ENCODE data around the gene GALNT11.
A peak's percentile ranks its signal among the peaks of the same experiment; 100 is the strongest.

Gene GALNT11

GRCh38 chr7:152025077-152025936 lies at the start of gene GALNT11:
GALNT11 (plus strand) TSS chr7:152025674; CDS start chr7:152094228, 68,554 bp downstream.
- H3K4me3 Mint-ChIP-seq, result peak within 1 kb of the TSS; percentile 87
- H3K36me3 Mint-ChIP-seq (ENCODE audit: low read depth), result peaks cover 19% of the 10 kb centered on the region
- peaks cover 4% of the 10 kb centered on the region for H3K9me3 Mint-ChIP-seq
- H3K27ac Mint-ChIP-seq, result peak within 1 kb of the TSS; percentile 85
- H3K4me1 Mint-ChIP-seq (ENCODE audit: low read depth), result peaks cover 45% of the 10 kb centered on the region
- H3K27me3 Mint-ChIP-seq, result no peaks in the 10 kb centered on the region

GRCh38 chr7:151978616-151979015 lies 46.9 kb upstream of the GALNT11 start:
- Mint-ChIP-seq H3K27me3 (peaks cover 4% of the 10 kb centered on the region), H3K9me3 (peaks cover 4% of the 10 kb centered on the region), H3K4me1 (ENCODE audit: low read depth) (no peaks in the 10 kb centered on the region), H3K27ac (no peak overlapping the region), H3K36me3 (ENCODE audit: low read depth) (no peaks in the 10 kb centered on the region), H3K4me3 (no peak overlapping the region)

GRCh38 chr7:151981223-151981622 lies 44.3 kb upstream of the GALNT11 start:
- Mint-ChIP-seq H3K27me3 (no peaks in the 10 kb centered on the region), H3K9me3 (no peaks in the 10 kb centered on the region), H3K36me3 (ENCODE audit: low read depth) (no peaks in the 10 kb centered on the region), H3K27ac (no peak overlapping the region), H3K4me3 (no peak overlapping the region), H3K4me1 (ENCODE audit: low read depth) (no peaks in the 10 kb centered on the region)

- Mint-ChIP-seq H3K27ac (no peak overlapping the region), H3K9me3 (no peaks in the 10 kb centered on the region), H3K4me1 (ENCODE audit: low read depth) (no peaks in the 10 kb centered on the region), H3K4me3 (no peak overlapping the region), H3K36me3 (ENCODE audit: low read depth) (no peaks in the 10 kb centered on the region), H3K27me3 (no peaks in the 10 kb centered on the region)
Observed at GRCh38 chr7:151982806-151983205, 42.7 kb upstream of the GALNT11 start.

GRCh38 chr7:151984612-151985011 lies 40.9 kb upstream of the GALNT11 start:
- no peaks in the 10 kb centered on the region for H3K36me3 Mint-ChIP-seq (ENCODE audit: low read depth)
- H3K4me1 Mint-ChIP-seq (ENCODE audit: low read depth), result no peaks in the 10 kb centered on the region

GRCh38 chr7:151987748-151988529 lies 37.5 kb upstream of the GALNT11 start:
- H3K27ac Mint-ChIP-seq, result no peak overlapping the region
- no peaks in the 10 kb centered on the region for H3K9me3 Mint-ChIP-seq
- H3K27me3 Mint-ChIP-seq, result no peaks in the 10 kb centered on the region
- no peaks in the 10 kb centered on the region for H3K36me3 Mint-ChIP-seq (ENCODE audit: low read depth)
- no peaks in the 10 kb centered on the region for H3K4me1 Mint-ChIP-seq (ENCODE audit: low read depth)
- no peak overlapping the region for H3K4me3 Mint-ChIP-seq

More at GRCh38 chr7:151984612-151985011, 40.9 kb upstream of the GALNT11 start:
- H3K9me3 Mint-ChIP-seq, result no peaks in the 10 kb centered on the region
- no peak overlapping the region for H3K27ac Mint-ChIP-seq
- no peak overlapping the region for H3K4me3 Mint-ChIP-seq
- no peaks in the 10 kb centered on the region for H3K27me3 Mint-ChIP-seq

- no peak overlapping the region for H3K27ac Mint-ChIP-seq
- no peak overlapping the region for H3K4me3 Mint-ChIP-seq
- no peaks in the 10 kb centered on the region for H3K4me1 Mint-ChIP-seq (ENCODE audit: low read depth)
- H3K9me3 Mint-ChIP-seq, result no peaks in the 10 kb centered on the region
- peaks cover 5% of the 10 kb centered on the region for H3K27me3 Mint-ChIP-seq
- no peaks in the 10 kb centered on the region for H3K36me3 Mint-ChIP-seq (ENCODE audit: low read depth)
Observed at GRCh38 chr7:151992375-151992774, 33.1 kb upstream of the GALNT11 start.

GRCh38 chr7:151993977-151994676 lies 31.3 kb upstream of the GALNT11 start:
- no peaks in the 10 kb centered on the region for H3K4me1 Mint-ChIP-seq (ENCODE audit: low read depth)
- H3K36me3 Mint-ChIP-seq (ENCODE audit: low read depth), result no peaks in the 10 kb centered on the region
- H3K4me3 Mint-ChIP-seq, result no peak overlapping the region
- peaks cover 10% of the 10 kb centered on the region for H3K27me3 Mint-ChIP-seq
- no peaks in the 10 kb centered on the region for H3K9me3 Mint-ChIP-seq
- H3K27ac Mint-ChIP-seq, result no peak overlapping the region

GRCh38 chr7:151999424-152000090 lies 25.9 kb upstream of the GALNT11 start:
- H3K27ac Mint-ChIP-seq, result no peak overlapping the region
- no peak overlapping the region for H3K4me3 Mint-ChIP-seq
- H3K36me3 Mint-ChIP-seq (ENCODE audit: low read depth), result no peaks in the 10 kb centered on the region
- no peaks in the 10 kb centered on the region for H3K4me1 Mint-ChIP-seq (ENCODE audit: low read depth)
- H3K27me3 Mint-ChIP-seq, result peaks cover 20% of the 10 kb centered on the region
- no peaks in the 10 kb centered on the region for H3K9me3 Mint-ChIP-seq

GRCh38 chr7:152000191-152000590 lies 25.3 kb upstream of the GALNT11 start:
- Mint-ChIP-seq H3K36me3 (ENCODE audit: low read depth) (no peaks in the 10 kb centered on the region), H3K4me3 (no peak overlapping the region), H3K27ac (no peak overlapping the region), H3K4me1 (ENCODE audit: low read depth) (no peaks in the 10 kb centered on the region), H3K27me3 (peaks cover 20% of the 10 kb centered on the region), H3K9me3 (no peaks in the 10 kb centered on the region)

GRCh38 chr7:152006336-152006735 lies 19.1 kb upstream of the GALNT11 start:
- Mint-ChIP-seq H3K9me3 (no peaks in the 10 kb centered on the region), H3K27ac (no peak overlapping the region), H3K27me3 (peaks cover 10% of the 10 kb centered on the region), H3K36me3 (ENCODE audit: low read depth) (no peaks in the 10 kb centered on the region), H3K4me1 (ENCODE audit: low read depth) (no peaks in the 10 kb centered on the region), H3K4me3 (no peak overlapping the region)

- H3K4me1 Mint-ChIP-seq (ENCODE audit: low read depth), result no peaks in the 10 kb centered on the region
- no peaks in the 10 kb centered on the region for H3K27me3 Mint-ChIP-seq
- no peaks in the 10 kb centered on the region for H3K36me3 Mint-ChIP-seq (ENCODE audit: low read depth)
- no peaks in the 10 kb centered on the region for H3K9me3 Mint-ChIP-seq
- no peak overlapping the region for H3K4me3 Mint-ChIP-seq
- H3K27ac Mint-ChIP-seq, result no peak overlapping the region
Observed at GRCh38 chr7:152011860-152012259, 13.6 kb upstream of the GALNT11 start.

- Mint-ChIP-seq H3K9me3 (no peaks in the 10 kb centered on the region), H3K27ac (no peak overlapping the region), H3K36me3 (ENCODE audit: low read depth) (no peaks in the 10 kb centered on the region), H3K27me3 (no peaks in the 10 kb centered on the region), H3K4me3 (no peak overlapping the region), H3K4me1 (ENCODE audit: low read depth) (no peaks in the 10 kb centered on the region)
Observed at GRCh38 chr7:152013230-152013629, 12.2 kb upstream of the GALNT11 start.

- H3K27ac Mint-ChIP-seq, result no peak overlapping the region
- no peaks in the 10 kb centered on the region for H3K9me3 Mint-ChIP-seq
- H3K36me3 Mint-ChIP-seq (ENCODE audit: low read depth), result no peaks in the 10 kb centered on the region
- no peaks in the 10 kb centered on the region for H3K27me3 Mint-ChIP-seq
- no peaks in the 10 kb centered on the region for H3K4me1 Mint-ChIP-seq (ENCODE audit: low read depth)
- no peak overlapping the region for H3K4me3 Mint-ChIP-seq
Observed at GRCh38 chr7:152013974-152014373, 11.5 kb upstream of the GALNT11 start.

Data from stimulated activated naive CD8-positive, alpha-beta T cell treated with anti-CD3 and anti-CD28 coated beads, Interleukin-15, Interleukin-2, amounts not matched to agents 100 ng/mL and 50 ng/mL, for 24 hours (primary cell).